SHP77 treated with DMSO at 0.1 percent for 48 hours (cell line): Measurements from ENCODE around the gene POLR2E.
A peak's percentile ranks its signal among the peaks of the same experiment; 100 is the strongest.
"Not testable (repeated sequence)": the region's sequence is repeated elsewhere in the genome, so short reads cannot be mapped to it uniquely, and the experiment has no call there.

ENCODE experiments used
- DNase-seq: peaks from one replicate; lab custom pipeline; 2025; lab: John Stamatoyannopoulos, UW

Gene POLR2E

GRCh38 chr19:1125601-1126467 is 30.7 kb upstream of the POLR2E start:
- DNase-seq = no peak

GRCh38 chr19:1123885-1124677 is 28.9 kb upstream of the POLR2E start:
- no peak for DNase-seq

- no peak for DNase-seq
Measured at GRCh38 chr19:1123381-1123780, 28.2 kb upstream of the POLR2E start.

DNA sequence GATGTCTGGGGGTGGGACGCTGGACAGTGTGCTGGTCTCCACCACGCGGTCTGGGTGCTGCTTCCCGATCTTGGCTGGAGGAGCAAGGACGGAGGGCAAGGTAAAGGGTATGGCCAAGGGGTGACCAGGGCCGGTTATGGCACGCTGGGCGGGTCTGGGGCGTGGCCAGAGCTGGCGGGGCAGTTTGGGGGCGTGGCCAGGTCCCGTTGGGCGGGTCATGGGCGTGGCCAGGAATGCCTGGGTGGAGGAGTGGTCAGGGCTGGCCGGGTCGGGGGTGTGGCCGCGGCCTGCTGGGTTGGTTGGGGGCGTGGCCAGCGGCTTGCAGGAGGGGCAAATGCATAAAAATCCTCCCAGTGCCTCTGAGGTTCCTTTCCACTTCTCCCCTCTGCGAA is 27.8 kb upstream of the POLR2E start:
- no peak for DNase-seq

DNA sequence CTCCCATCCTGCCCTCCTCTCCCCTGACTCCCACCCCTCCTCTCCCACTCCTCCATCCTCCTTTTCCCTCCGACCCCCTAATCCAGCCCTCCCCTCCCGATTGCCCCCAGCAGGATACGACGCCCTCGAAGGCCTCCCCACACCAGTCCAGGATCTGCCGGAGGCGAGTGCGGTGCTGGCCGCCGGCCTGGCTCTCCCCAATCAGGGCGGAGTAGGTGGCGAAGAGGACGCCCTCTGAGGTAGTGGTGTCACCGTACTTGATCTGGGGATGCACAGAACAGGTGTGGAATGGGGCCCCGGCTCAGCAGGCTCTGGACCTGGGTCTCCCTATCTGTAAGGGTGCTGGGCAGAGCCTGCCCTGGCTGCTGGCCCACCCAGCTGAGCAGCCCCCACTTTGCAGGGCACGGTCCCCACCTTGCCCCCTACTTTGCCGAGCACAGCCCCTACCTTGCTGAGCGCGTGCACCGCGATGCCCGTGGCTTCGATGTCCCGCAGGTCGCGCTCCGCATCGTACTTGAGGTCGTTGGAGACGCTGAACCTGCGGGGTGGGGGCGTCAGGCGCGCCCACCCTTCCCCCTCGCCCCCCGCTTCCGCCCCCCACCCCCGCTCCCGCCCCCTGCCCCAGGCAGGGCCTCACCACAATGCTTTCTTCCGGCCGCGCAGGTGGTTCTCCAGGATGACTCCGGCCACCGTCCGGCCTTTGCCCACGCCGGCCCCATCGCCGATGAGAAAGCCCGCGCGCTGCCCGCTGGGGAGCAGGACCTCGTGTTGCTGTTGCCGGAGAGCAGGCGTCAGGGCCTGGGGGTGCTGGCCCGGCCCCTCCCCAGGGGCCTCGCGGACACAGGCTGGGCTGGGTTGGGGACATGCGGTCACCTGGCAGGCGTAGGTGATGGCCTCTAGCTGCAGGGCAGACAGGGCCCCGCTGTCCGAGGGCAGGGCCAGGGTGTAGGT is 27.1 kb upstream of the POLR2E start:
- DNase-seq = no peak

GRCh38 chr19:1121395-1121794 is 26.2 kb upstream of the POLR2E start:
- no peak for DNase-seq

DNA sequence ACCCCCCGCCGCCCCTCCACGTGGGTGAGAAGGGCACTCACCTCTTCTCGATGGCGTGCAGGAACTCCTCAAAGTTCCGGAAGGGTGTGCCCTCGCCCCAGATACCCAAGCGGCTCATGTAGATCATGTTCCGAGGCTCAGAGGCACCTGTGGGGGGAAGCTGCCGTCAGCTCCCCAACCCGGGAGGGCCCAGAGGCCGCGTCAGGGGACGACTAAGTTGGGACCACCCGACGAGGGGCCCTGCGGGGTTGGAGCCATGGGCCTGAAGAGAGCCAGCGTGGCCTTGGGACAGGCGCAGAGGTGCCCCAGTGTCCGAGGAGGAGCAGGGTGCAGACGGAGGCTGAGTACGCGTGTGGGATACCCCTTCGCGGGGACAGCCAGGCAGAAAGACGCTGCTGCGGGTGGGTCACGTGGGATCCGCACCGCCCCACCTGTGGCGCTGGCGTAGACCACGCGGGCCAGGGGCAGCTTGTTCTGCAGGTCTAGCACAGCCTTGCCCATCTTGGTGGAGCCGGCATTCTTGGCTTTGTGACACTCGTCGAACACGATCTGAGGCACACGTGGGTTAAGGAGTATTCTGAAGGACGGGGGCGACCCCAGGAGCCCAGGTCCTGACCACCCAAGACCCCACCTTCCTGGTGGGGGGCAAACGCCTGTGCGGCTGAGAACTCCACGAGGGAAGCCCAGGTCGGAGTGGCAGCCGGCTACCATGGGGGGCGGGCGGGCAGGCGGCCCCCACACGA is 24.5 kb upstream of the POLR2E start:
- no peak for DNase-seq

GRCh38 chr19:1118999-1119398 is 23.8 kb upstream of the POLR2E start:
- no peak for DNase-seq

GRCh38 chr19:1117654-1118053 is 22.5 kb upstream of the POLR2E start:
- no peak for DNase-seq

GRCh38 chr19:1116726-1117581 is 21.8 kb upstream of the POLR2E start:
- DNase-seq = no peak

DNA sequence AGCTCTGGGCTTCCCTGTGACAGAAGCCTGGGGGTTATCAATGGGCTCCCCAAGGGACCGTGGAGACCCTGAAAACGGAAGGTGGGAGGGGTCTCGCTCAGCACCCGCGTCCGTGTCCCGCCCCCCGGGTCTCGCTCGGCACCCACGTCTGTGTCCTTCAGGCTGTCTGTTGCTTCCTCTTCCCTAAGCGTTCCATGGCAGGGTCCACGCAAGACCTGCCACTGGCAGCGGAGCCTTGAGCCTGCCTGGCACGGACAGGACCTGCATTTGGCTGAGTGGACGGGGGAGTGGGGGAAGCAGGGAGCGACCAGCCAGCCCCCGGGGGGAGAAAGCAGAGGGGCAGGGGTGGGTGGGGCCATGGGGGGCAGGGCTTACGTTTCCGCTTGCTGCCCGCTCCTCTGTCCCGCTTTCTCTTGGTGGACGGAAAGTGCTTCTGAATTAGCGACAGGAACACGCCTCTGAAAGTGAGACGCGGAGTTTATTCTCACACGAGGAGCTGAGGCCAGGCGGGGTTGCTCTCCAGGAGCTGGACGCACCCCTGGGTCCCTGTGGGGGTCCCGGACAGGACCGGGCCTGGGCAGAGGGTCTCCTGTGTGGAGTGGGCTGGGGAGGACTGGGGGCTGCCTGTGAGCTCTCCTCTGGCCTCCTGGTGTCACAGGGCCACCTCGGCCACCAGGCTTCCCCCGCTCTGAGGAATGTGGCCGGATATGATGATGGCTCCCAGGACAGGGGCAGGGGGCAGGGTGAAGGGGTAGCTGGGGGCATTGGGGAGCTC is 20.7 kb upstream of the POLR2E start:
- DNase-seq = no peak

- DNase-seq = not testable (repeated sequence)
Measured at GRCh38 chr19:1114728-1115127, 19.6 kb upstream of the POLR2E start.

GRCh38 chr19:1113986-1114483 is 18.9 kb upstream of the POLR2E start:
- no peak for DNase-seq

GRCh38 chr19:1113030-1113985 is 18.1 kb upstream of the POLR2E start:
- peak; percentile 56 for DNase-seq

DNA sequence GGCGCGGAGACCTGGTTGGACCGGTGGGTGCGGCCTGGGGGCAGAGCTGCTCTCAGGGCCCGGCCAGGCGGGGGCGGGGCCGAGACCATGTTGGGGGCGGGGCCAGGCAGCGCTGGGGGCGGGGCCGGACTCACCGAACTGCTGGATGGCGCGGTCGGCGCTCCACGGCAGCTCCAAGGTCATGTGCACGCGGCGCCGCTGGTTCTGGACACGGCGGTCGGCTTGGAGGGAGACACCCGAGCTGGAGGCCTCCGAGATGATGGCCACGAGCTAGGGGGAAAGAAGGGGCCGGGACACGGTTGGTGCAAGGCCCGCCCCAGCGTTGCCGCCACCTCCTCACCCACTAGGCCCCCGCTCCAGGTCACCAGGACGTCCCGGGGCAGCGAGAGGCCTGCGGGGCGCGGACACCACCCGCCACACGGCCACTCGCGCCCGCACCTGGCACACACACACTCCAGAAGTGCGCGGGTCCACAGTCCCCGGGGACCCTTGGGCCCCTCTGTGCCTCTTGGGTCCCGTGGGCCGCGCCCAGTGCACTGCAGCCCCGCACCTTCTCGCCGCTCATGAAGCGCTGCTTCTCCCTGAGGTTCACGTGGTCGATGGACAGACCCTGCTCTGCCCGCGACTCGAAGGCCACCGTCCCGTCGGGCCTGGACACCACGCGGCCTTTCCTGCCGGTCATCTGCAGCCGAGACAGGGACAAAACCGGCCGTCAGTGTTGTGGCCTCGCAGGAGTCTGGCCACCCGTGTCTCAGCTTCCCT is 17.3 kb upstream of the POLR2E start:
- no peak for DNase-seq

- no peak for DNase-seq
Measured at GRCh38 chr19:1111641-1112267, 16.6 kb upstream of the POLR2E start.
